AG08396 (cell line): Measurements from ENCODE around the gene AGPAT3.
A peak's percentile ranks its signal among the peaks of the same experiment; 100 is the strongest.
"Not testable (repeated sequence)": the region's sequence is repeated elsewhere in the genome, so short reads cannot be mapped to it uniquely, and the experiment has no call there.

Source experiments
- DNase-seq: peaks from one replicate; pipeline ENCODE4 v3.0.0; 2012; ENCODE audit warnings: low spot score, mixed read lengths

AGPAT3 gene, protein sequence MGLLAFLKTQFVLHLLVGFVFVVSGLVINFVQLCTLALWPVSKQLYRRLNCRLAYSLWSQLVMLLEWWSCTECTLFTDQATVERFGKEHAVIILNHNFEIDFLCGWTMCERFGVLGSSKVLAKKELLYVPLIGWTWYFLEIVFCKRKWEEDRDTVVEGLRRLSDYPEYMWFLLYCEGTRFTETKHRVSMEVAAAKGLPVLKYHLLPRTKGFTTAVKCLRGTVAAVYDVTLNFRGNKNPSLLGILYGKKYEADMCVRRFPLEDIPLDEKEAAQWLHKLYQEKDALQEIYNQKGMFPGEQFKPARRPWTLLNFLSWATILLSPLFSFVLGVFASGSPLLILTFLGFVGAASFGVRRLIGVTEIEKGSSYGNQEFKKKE

GRCh38 chr21:43864962-43865539, at the start of gene AGPAT3:
AGPAT3 (plus strand) TSS chr21:43865223; CDS start chr21:43959682, 94,459 bp downstream.
- peak; percentile 63 for DNase-seq

DNA sequence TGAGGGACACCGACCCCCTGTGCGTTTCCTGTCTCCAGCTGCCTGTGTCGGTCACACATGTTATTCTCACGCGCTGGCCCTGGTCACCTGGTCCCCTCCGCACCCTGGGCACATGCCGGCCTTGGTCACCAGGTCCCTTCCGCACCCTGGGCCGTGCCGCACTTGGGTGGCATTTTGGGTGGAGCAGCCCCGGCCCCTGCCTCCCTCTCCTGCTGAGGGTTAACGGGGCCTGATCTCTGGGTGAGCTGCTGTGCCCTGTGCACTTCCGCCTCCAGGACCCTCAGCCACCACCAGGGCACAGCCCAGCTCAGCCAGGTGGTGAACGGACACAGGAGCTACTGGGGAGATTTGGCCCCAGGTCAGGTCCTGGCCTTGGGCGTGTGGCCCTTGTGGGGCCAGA, 49.0 kb upstream of the AGPAT3 start:
- DNase-seq = no peak

- no peak for DNase-seq
Observed at GRCh38 chr21:43816611-43817071, 48.4 kb upstream of the AGPAT3 start.

- DNase-seq = no peak
Observed at GRCh38 chr21:43817157-43818086, 47.6 kb upstream of the AGPAT3 start.

DNA sequence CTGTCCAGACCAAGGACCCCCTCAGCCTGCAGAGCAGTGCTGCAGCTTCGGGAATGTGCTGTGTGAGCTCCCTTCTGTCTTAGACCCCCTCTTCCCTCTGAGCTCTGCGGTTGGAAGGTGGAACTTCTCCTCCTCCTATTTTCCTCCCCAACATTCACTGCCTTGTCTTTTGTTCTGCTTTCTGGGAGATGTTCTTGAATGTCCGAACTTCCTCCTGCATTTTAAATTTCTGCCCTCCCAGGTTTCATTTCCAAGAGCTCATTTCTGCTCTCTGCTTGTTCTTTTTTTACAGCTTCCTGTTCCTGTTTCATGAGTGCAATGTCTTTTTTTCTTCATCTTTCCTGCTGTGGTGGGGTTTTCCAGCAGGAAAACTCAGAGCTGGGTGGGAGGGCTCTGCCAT, 46.3 kb upstream of the AGPAT3 start:
- no peak for DNase-seq

DNA sequence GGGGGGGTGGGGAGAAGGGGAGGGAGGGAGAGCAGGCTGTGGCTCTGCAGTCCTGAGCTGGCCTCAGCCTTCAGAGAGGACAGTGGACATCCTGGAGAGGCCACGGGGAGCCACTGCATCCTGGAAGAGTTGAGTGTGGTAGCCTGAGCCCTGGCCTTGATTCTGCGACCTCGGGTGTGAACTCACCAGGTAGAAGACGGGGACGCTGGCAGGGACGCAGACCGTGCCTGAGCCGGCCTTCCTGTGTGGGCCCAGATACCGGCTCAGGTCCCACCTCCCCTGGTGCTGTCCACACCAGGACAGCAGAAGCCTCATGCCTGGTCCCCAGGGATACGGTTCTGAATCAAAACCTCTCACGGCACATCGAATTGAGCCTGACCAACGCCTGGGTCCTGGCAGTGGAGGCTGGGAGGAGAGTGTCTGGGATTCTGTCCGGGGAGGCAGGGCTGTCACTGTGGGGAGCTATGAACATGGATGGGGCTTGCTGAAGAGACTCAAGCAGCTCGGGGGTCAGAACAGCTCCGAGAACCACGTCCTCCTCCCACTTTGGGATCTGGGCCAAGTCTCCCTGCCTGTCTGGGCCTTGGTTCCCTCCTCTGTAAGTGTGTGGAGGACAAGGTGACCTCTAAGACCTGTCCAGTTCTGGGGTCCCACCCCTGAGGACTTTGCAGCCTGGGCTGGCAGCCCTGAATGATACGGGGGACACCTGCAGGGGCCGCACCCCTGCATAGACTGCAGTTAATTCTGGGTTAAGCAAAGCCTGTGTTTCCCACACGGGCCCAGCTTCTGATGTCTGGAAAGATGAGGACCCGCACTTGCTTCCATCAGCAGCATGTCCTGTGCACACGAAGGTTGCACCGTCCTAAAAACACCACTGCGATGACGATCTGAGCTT, 45.3 kb upstream of the AGPAT3 start:
- DNase-seq = no peak

- DNase-seq = no peak
Observed at GRCh38 chr21:43820466-43820865, 44.6 kb upstream of the AGPAT3 start.

DNA sequence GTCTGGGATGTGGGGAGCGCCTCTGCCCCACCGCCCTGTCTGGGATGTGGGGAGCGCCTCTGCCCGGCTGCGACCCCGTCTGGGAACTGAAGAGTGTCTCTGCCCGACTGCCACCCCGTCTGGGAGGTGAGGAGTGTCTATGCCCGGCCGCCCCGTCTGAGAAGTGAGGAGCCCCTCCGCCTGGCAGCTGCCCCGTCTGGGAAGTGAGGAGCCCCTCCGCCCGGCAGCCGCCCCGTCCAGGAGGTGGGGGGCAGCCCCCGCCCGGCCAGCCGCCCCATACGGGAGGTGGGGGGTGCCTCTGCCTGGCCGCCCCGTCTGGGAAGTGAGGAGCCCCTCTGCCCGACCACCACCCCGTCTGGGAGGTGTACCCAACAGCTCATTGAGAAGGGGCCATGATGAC, 42.9 kb upstream of the AGPAT3 start:
- DNase-seq = not testable (repeated sequence)

GRCh38 chr21:43822741-43823140, 42.3 kb upstream of the AGPAT3 start:
- not testable (repeated sequence) for DNase-seq

DNA sequence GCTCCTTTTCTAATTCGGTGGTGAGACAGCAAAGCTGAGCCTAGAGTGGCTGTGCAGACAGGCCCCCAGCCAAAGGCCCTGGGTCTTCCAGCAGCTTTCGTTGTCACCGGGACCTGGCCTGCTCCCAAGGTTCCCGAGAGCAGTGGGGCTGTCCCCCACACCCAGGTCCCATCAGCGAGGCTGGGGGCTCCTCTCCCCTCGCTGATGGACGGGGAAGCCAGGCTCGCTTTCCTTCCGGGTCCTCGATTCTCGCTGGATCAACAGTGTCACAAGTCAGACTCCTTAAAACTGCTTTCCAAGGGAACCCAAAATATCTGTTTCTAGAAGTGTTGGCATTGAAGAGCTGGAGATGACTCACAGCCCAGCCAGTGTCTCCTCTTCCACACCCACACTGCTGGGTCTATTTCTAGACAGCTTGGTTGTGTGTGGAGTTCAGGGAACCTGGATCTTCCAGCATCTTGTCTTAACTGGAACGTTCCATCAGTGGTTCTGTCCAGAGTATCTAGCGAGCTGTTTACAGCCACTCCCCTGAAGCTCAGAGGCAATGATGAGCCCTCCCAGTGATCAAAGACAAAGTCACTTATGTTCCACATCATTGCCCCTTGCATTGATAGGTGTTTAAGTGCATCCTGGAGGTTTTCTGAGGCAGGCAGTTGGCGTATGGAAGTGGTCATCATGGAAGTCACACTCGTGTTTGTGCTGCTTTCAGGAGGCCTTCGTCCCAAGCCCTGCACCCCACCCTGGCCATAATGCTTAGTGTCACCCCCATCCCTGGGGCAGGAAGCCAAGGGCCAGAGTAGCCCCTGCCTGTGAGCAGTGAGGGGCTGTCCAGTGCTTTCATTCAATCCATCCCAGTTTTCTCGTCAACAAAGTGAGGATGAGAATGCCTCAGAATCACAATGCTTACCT, 40.4 kb upstream of the AGPAT3 start:
- DNase-seq = peak; percentile 81

GRCh38 chr21:43825242-43825935, 39.6 kb upstream of the AGPAT3 start:
- no peak for DNase-seq

- no peak for DNase-seq
Observed at GRCh38 chr21:43825936-43826622, 38.9 kb upstream of the AGPAT3 start.

- no peak for DNase-seq
Observed at GRCh38 chr21:43826623-43826974, 38.4 kb upstream of the AGPAT3 start.

- DNase-seq = peak; percentile 70
Observed at GRCh38 chr21:43827015-43827611, 37.9 kb upstream of the AGPAT3 start.

DNA sequence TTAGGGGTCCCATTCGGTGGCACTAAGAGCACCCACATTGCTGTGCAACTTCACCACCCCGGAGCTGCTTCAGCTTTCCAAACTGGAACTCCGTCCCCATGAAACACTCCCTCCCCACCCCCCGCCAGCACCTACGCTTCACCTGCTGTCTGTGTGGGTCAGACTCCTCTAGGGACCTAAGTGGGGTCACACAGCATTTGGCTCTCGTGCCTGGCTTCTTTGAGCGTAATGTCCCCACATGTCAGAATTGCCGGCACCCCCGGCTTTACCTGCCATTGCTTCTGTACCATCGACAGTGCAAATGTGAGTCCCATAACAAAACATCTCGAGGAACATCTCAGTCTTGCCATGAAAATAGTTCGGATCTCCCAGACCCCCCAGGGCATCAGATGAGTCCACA, 35.9 kb upstream of the AGPAT3 start:
- no peak for DNase-seq

DNA sequence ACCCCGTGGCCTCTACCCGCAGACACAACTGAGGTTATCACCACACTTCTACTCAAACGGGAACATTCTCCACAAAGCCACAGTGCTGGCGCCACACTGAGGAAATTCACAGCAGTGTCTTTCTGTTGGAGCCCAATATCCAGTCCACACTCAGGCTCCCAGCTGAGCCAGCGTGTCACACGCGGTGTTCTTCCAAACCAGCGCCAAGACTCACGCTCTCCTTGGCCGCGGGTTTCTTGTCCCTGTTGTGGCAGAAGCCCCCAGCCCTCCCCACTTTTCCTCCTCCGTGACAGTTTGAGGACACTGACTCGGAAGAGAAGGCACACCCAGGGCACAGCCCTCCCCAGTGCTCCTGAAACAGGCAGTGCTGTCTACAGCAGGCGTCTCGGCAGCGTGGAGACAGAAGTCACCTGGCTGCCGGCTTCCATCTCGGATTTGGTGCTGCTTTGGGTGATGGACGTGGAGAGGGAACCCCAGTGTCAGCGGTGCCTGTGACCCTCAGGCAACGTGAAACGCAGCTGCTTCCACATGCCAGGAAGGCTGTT, 35.4 kb upstream of the AGPAT3 start:
- no peak for DNase-seq

- DNase-seq = no peak
Observed at GRCh38 chr21:43832158-43832550, 32.9 kb upstream of the AGPAT3 start.

DNA sequence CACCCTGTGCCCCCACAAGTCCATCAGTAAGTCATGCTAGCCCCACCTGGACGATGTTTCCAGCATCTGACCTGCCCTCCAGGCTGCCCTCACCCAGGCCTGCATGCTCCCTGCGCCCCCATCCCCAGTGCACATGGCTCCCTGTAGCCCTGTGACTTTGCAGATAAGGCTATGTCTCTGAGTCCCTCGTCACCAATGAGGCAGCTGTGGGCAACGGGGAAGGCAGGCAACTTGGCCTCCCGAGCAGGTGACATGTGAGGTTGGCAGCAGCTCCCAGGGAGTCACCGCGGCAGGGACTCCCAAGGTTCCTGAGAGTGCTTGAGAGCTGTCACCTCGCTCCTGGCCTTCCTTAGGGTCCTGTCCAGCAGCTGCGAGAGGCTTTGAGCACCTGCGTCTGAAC, 32.4 kb upstream of the AGPAT3 start:
- DNase-seq = no peak
